ENCODE data around the gene TRPC5OS.

The TRPC5OS gene

DNA sequence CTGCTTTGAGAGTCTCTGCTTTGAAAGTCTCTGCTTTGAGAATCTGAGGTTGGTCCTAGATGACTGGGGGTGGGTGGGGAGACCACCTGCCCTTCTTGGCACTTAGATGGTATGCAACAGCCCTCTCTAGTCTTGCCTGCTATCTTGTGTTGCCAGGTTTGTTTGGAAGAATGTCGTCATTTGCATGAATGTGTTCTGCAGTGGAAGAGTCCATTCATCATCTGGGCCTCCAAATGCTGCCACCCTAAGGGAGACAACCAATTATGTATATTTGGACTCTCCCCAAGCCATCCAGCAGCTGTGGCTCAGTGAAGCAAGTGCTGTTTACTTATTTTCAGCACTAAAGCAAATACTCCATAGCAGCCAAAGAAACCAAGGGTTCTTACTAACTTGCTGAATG is 44.6 kb upstream of the TRPC5OS start:
- no peaks in the 10 kb centered on the region for H3F3A ChIP-seq (ENCODE audit: control insufficient read depth, insufficient read depth)
- no peak overlapping the region for H3K4me2 ChIP-seq (ENCODE audit: low read length)
- no peaks in the 10 kb centered on the region for H3K79me2 ChIP-seq (ENCODE audit: control insufficient read depth, low read length)
- TF ChIP-seq, protein P1, sequence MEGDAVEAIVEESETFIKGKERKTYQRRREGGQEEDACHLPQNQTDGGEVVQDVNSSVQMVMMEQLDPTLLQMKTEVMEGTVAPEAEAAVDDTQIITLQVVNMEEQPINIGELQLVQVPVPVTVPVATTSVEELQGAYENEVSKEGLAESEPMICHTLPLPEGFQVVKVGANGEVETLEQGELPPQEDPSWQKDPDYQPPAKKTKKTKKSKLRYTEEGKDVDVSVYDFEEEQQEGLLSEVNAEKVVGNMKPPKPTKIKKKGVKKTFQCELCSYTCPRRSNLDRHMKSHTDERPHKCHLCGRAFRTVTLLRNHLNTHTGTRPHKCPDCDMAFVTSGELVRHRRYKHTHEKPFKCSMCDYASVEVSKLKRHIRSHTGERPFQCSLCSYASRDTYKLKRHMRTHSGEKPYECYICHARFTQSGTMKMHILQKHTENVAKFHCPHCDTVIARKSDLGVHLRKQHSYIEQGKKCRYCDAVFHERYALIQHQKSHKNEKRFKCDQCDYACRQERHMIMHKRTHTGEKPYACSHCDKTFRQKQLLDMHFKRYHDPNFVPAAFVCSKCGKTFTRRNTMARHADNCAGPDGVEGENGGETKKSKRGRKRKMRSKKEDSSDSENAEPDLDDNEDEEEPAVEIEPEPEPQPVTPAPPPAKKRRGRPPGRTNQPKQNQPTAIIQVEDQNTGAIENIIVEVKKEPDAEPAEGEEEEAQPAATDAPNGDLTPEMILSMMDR (IDR thresholded peaks at IDR 0.05; ENCODE audit: low read depth, low read length, poor library complexity, severe bottlenecking) = no peak
- no peak for TF ChIP-seq EZH2phosphoT487 (IDR thresholded peaks at IDR 0.05; ENCODE audit: borderline replicate concordance, low read length)
- no peaks in the 10 kb centered on the region for H3K4me1 ChIP-seq (ENCODE audit: control insufficient read depth, low read length)
- no peak overlapping the region for H3K4me3 ChIP-seq (ENCODE audit: low read length)
- H3K36me3 ChIP-seq (ENCODE audit: control insufficient read depth, low read length) = no peaks in the 10 kb centered on the region
- H3K27me3 ChIP-seq (ENCODE audit: control insufficient read depth, low read length) = no peaks in the 10 kb centered on the region
- no peaks in the 10 kb centered on the region for H3K9me2 ChIP-seq (replicated peaks; ENCODE audit: control insufficient read depth, low read length)
- no peak overlapping the region for H3K27ac ChIP-seq (ENCODE audit: low read depth, low read length)
- H3K9me3 ChIP-seq (ENCODE audit: control insufficient read depth, insufficient read depth, low read length) = no peaks in the 10 kb centered on the region
- no peaks in the 10 kb centered on the region for H4K20me1 ChIP-seq (ENCODE audit: control insufficient read depth, insufficient read depth, low read depth, low read length)

DNA sequence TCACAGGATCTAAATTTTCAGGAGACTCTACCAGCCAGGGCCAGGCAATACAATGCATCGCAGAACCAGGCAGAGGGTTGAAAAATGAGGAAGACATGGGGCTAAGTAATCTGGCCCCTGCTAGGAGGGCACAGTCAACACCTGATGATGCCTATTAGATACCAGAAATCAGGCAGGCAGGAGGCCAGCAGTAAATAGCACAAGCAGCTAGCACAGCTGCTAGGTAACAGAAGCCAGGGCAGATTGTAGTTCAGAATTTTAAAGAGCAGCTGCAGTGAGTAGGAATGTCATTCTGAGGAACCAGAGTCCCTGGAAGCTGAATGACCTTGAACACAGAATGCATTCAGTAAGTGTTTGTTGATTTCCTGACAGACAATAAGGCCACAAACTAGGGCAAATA is 38.8 kb upstream of the TRPC5OS start:
- no peaks in the 10 kb centered on the region for H4K20me1 ChIP-seq (ENCODE audit: control insufficient read depth, insufficient read depth, low read depth, low read length)
- H3K4me2 ChIP-seq (ENCODE audit: low read length) = no peak overlapping the region
- H3K36me3 ChIP-seq (ENCODE audit: control insufficient read depth, low read length) = no peaks in the 10 kb centered on the region
- H3K9me2 ChIP-seq (replicated peaks; ENCODE audit: control insufficient read depth, low read length) = no peaks in the 10 kb centered on the region
- no peak overlapping the region for H3K4me3 ChIP-seq (ENCODE audit: low read length)
- no peaks in the 10 kb centered on the region for H3F3A ChIP-seq (ENCODE audit: control insufficient read depth, insufficient read depth)
- H3K4me1 ChIP-seq (ENCODE audit: control insufficient read depth, low read length) = no peaks in the 10 kb centered on the region
- no peaks in the 10 kb centered on the region for H3K79me2 ChIP-seq (ENCODE audit: control insufficient read depth, low read length)
- no peak for TF ChIP-seq EZH2phosphoT487 (IDR thresholded peaks at IDR 0.05; ENCODE audit: borderline replicate concordance, low read length)
- TF ChIP-seq, protein P1 (IDR thresholded peaks at IDR 0.05; ENCODE audit: low read depth, low read length, poor library complexity, severe bottlenecking) = no peak
- no peak overlapping the region for H3K27ac ChIP-seq (ENCODE audit: low read depth, low read length)
- no peaks in the 10 kb centered on the region for H3K9me3 ChIP-seq (ENCODE audit: control insufficient read depth, insufficient read depth, low read length)
- no peaks in the 10 kb centered on the region for H3K27me3 ChIP-seq (ENCODE audit: control insufficient read depth, low read length)

DNA sequence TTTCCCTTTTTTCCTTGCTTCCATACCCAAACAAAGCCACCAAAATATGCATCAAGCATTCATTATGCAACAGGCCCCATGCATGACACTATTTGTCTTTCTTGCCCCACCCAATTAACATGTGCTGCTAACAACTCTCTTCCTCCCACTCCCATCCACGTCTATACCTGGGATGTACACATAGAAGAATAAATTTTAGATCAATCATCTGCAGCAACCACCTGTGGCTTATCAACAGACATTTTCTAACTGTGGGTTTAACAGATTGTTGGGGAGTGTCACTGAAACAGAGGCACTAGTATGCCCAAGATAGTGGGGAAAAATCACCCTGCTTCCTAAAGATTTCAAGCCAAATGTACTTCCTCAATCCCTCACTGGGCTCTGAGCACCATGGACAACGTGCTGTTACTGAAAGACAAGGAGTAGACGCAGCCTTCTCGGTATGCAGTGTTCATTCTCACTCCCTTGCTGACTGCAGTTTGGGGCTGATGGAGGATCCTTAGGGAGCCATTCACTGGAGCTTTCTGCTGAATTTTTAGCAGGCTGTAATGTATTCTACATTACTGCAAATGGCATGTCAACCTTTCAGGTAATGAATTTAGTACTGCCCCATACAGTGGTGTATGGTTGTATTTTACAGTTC is 28.4 kb upstream of the TRPC5OS start:
- no peaks in the 10 kb centered on the region for H3K36me3 ChIP-seq (ENCODE audit: control insufficient read depth, low read length)
- no peak overlapping the region for H3K4me2 ChIP-seq (ENCODE audit: low read length)
- no peaks in the 10 kb centered on the region for H3K9me3 ChIP-seq (ENCODE audit: control insufficient read depth, insufficient read depth, low read length)
- H3K9me2 ChIP-seq (replicated peaks; ENCODE audit: control insufficient read depth, low read length) = no peaks in the 10 kb centered on the region
- no peaks in the 10 kb centered on the region for H3K79me2 ChIP-seq (ENCODE audit: control insufficient read depth, low read length)
- H3K4me3 ChIP-seq (ENCODE audit: low read length) = no peak overlapping the region
- H4K20me1 ChIP-seq (ENCODE audit: control insufficient read depth, insufficient read depth, low read depth, low read length) = no peaks in the 10 kb centered on the region
- no peaks in the 10 kb centered on the region for H3K27me3 ChIP-seq (ENCODE audit: control insufficient read depth, low read length)
- TF ChIP-seq EZH2phosphoT487 (IDR thresholded peaks at IDR 0.05; ENCODE audit: borderline replicate concordance, low read length) = no peak
- TF ChIP-seq, protein P1 (IDR thresholded peaks at IDR 0.05; ENCODE audit: low read depth, low read length, poor library complexity, severe bottlenecking) = no peak
- no peaks in the 10 kb centered on the region for H3K4me1 ChIP-seq (ENCODE audit: control insufficient read depth, low read length)
- H3K27ac ChIP-seq (ENCODE audit: low read depth, low read length) = no peak overlapping the region
- no peaks in the 10 kb centered on the region for H3F3A ChIP-seq (ENCODE audit: control insufficient read depth, insufficient read depth)

Measured in DOHH2 (cell line).